Measurements from ENCODE around the gene ANKRD24.

- no peak for TF ChIP-seq USF1 (IDR thresholded peaks at IDR 0.05; ENCODE audit: borderline replicate concordance, low read depth)
- TF ChIP-seq CTCF (IDR thresholded peaks at IDR 0.05): no peak
- TF ChIP-seq TCF12 (IDR thresholded peaks at IDR 0.05): no peak
- no peak for TF ChIP-seq NRF1 (IDR thresholded peaks at IDR 0.05; ENCODE audit: low read depth, low read length)
Measured at GRCh38 chr19:4157164-4157563, 25.3 kb upstream of the ANKRD24 start.

Data from SK-N-SH (cell line).